T-helper 9 cell (primary cell): ENCODE measurements around the gene TANK.
A peak's percentile ranks its signal among the peaks of the same experiment; 100 is the strongest.
"Not testable (repeated sequence)": the region's sequence is repeated elsewhere in the genome, so short reads cannot be mapped to it uniquely, and the experiment has no call there.

Source experiments
- DNase-seq: peaks from one replicate; pipeline ENCODE4 v3.0.0-alpha.2; 2020

TANK gene

GRCh38 chr2:161233858-161234431, 73.7 kb downstream of the TANK start:
- DNase-seq = no peak

- no peak for DNase-seq
Observed at GRCh38 chr2:161234627-161235026, 74.4 kb downstream of the TANK start.

- DNase-seq = peak; percentile 47
Observed at GRCh38 chr2:161237392-161238264, 77.4 kb downstream of the TANK start.

- no peak for DNase-seq
Observed at GRCh38 chr2:161238265-161238559, 78.0 kb downstream of the TANK start.

- peak; percentile 61 for DNase-seq
Observed at GRCh38 chr2:161238560-161239325, 78.5 kb downstream of the TANK start.

- DNase-seq = no peak
Observed at GRCh38 chr2:161239326-161240109, 79.3 kb downstream of the TANK start.

- no peak for DNase-seq
Observed at GRCh38 chr2:161241894-161242293, 81.7 kb downstream of the TANK start.

- DNase-seq = no peak
Observed at GRCh38 chr2:161243312-161243711, 83.1 kb downstream of the TANK start.

- DNase-seq = no peak
Observed at GRCh38 chr2:161243905-161244304, 83.7 kb downstream of the TANK start.

- DNase-seq = peak; percentile 66
Observed at GRCh38 chr2:161244387-161245260, 84.4 kb downstream of the TANK start.

GRCh38 chr2:161245261-161245553, 85.0 kb downstream of the TANK start:
- no peak for DNase-seq

GRCh38 chr2:161245671-161246070, 85.4 kb downstream of the TANK start:
- DNase-seq = no peak

GRCh38 chr2:161246281-161246680, 86.1 kb downstream of the TANK start:
- no peak for DNase-seq

GRCh38 chr2:161250864-161251436, 90.7 kb downstream of the TANK start:
- no peak for DNase-seq

GRCh38 chr2:161257123-161257952, 97.1 kb downstream of the TANK start:
- DNase-seq = no peak

GRCh38 chr2:161265874-161266273, 105.6 kb downstream of the TANK start:
- DNase-seq = no peak

- no peak for DNase-seq
Observed at GRCh38 chr2:161269111-161269510, 108.9 kb downstream of the TANK start.

GRCh38 chr2:161273038-161273760, 113.0 kb downstream of the TANK start:
- DNase-seq = no peak

- DNase-seq = not testable (repeated sequence)
Observed at GRCh38 chr2:161278564-161279229, 118.5 kb downstream of the TANK start.
